Stimulated activated CD8-positive, alpha-beta memory T cell treated with anti-CD3 and anti-CD28 coated beads, Interleukin-15, amount 100 ng/mL, for 24 hours (primary cell): ENCODE results near the gene GLCCI1.
"Not testable (repeated sequence)": the region's sequence is repeated elsewhere in the genome, so short reads cannot be mapped to it uniquely, and the experiment has no call there.

Experiments used
- DNase-seq: peaks from one replicate; pipeline ENCODE4 v3.0.0-alpha.2; 2020; ENCODE audit warnings: low read depth

GLCCI1 gene

DNA sequence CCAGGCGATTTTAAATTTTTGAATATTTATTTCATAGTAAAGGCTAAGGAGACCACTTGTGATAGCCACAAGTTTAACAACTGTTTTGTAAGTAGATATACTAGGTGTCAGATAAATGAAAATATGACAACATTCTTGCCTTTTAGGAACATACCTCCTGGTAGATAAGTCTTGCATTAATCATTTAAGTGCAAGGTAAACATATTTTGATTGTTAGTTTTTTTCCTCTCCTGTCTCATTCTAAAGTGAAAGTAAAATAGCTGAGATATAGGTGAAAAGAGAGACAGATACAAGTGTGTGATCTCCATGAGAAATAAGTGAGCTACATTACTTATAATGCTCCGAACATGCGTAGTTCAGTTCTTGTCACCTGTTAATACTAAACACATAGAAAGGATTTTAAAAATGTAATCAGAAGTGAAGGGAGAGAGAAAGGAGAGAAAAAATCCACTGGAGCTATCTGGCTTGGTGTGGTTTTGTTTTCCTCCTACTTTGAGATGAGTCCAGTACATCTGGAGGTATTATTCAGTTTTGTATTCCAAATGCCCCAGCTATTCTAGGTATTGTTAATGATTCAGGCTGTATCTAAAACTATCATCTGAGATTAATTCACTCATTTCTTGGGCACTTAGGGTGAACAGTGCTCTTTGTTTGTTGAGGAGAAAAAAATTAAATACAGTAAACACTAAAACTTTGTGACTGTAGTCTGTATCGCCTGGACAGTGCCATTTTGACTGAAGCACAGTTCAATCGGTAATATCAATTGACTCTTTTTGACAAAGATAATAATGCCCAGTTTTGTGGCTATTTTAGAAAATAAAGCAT, 21.2 kb downstream of the GLCCI1 start:
- DNase-seq: no peak

DNA sequence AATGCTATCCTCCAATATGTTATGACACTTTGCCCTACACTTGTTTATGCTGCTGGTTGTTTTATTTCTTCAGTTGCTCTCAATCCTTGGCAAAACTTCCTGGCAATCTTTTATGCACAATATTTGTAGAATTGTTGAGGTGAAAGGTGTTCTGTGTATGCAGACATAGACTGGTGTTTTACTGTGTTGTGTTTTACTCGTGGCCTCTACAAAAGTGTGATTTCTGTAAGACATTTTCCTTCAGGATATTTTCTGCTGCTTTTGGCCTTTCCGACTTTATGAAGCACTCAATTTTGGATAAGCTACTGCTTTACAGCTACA, 21.8 kb downstream of the GLCCI1 start:
- no peak for DNase-seq

DNA sequence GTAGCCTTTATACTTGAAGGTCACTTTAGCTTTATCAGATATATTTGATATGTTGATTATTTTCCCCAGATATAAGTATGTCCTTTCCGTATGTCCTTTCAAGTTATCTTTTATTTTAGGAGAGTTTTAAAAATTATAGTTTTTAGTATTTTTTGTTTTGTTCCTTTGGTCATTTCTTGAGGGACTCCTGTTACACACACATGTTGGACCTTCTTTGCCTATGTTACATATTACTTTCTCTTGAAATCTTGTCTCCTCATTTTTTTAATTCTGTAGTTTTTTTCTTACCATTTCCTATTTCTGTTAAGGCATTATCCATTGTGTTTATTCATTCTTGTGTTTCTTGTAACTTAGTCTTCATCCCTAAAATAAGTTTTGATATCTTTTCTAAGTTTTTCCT, 23.9 kb downstream of the GLCCI1 start:
- no peak for DNase-seq

DNA sequence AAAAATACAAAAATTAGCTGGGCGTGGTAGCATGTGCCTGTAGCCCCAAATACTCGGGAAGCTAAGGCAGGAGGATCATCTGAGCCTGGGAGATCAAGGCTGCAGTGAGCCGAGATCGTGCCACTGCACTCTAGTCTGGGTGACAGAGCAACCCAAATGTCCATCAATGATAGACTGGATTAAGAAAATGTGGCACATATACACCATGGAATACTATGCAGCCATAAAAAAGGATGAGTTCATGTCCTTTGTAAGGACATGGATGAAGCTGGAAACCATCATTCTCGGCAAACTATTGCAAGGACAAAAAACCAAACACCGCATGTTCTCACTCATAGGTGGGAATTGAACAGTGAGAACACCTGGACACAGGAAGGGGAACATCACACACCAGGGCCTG, 26.8 kb downstream of the GLCCI1 start:
- not testable (repeated sequence) for DNase-seq

DNA sequence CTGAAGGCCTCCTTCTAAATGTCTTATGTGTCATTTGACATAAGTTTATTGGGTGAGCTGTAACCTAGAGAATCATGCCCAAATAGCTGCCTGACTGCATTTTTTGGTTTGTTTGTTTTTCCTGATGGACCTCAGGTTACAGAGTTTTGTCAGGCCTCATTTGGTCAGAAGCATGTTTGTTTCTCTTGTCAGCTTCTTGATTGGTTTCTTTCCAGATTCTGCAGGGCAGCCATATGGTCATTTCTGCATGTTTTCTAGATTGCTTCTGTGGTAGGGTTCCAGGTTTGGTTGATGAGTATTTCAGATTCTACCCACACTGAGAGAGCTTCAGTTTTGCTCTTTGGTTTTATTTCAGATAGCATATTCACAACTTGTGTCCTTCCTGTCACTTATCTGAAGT, 28.0 kb downstream of the GLCCI1 start:
- no peak for DNase-seq

DNA sequence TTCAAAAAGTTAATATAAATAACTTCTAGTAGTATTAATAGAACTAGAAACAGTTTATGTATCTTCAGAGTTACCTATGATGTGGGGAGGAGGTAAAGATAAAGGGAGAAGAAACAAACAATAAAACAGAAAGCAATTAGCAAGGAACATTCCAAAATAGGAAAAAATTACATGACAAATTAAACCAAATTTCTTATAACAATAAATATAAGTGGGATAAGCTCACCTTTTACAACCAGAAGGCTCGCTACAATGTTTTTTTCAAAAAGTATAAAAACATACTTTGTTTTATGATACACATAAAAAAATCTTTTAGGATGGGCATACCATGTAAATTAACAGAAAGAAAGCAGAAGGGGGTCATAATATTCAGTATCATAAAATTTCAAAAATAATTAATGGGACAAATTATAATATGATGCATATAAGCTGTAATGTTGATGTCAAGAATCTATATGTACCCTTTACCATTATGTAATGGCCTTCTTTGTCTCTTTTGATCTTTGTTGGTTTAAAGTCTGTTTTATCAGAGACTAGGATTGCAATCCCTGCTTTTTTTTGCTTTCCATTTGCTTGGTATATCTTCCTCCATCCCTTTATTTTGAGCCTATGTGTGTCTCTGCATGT, 31.8 kb downstream of the GLCCI1 start:
- DNase-seq: no peak

DNA sequence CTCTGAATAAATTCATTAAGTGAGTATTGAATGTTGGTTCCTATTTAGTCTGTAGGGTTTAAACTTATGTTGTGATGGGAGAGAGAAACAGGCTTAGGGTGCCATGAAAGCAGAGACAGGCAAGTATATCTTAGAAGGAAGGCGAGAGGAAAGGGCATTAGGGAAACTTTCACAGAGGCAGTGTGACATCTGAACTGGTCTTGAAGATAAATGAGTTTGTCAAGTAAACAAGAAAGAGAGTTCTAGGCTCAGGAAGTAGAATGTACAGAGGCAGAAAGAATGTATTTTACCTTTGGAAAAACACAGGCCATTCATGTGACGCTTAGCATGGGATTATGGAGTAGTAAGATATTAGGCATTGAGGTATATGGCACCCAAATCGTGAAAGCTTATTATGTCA, 34.5 kb downstream of the GLCCI1 start:
- no peak for DNase-seq

DNA sequence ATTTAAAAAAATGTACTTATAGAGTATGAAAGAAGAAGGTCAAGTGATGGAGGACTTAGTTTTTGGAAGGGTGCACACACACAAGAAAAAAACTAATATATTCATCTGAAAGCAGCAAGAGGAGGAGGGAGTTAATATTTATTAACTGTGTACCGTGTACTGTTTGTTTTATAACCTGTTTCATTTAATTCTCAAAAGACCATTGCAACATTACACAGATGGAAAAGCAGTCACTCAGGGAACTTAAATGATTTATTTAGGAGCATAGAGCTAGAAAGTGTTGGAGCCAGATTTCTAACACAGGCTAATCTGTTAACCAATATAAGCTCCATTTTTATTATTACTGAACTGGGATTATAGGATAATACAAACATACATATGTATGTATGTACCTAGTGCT, 36.7 kb downstream of the GLCCI1 start:
- DNase-seq: no peak

DNA sequence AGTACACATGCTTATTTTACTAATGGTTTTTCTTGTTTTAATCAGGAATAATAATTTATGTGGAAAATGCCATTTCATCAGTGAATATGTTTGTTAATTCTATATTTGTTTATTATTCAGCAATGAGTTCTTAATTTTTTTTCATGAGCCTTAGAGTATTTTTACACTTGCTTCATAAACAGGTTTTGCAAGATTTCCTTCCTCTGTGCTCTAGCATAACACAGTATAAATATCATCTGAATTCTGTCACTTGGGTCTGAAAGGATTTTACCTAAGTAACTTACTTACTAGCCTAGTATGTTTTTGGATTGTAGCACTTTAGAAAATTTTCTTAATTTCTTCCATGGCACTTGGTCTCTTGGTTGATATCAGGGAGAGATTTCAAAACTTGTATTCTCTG, 45.8 kb downstream of the GLCCI1 start:
- DNase-seq: no peak

DNA sequence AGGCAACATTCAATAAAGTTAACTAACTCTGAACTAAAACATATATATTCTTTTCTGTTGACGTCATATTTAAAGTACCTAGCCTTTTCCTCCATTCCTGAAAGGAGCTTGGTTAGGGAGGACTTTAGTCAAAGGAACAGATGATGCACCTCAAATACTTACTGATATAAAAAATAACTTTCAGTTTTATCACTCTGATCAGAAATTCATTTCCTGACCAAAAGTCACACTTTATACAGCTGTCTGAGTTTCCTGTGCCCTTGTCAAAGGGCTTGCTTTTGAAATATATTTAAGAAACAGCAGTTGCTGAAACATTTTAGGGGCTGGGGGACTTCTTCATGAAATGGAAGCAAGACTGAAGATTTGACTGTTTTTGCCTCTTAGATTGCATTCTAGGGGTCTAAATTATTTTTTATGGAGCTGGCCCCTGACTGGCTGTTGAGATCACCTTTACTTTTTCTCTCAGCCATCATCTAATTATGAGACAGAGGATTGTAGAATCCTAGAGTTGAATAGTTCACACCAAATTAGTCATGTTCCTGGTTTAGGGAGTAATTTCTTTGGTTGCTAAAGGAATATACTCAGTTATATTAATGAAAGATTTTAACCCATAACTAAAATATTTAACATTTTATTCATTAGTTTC, 46.6 kb downstream of the GLCCI1 start:
- DNase-seq: no peak

DNA sequence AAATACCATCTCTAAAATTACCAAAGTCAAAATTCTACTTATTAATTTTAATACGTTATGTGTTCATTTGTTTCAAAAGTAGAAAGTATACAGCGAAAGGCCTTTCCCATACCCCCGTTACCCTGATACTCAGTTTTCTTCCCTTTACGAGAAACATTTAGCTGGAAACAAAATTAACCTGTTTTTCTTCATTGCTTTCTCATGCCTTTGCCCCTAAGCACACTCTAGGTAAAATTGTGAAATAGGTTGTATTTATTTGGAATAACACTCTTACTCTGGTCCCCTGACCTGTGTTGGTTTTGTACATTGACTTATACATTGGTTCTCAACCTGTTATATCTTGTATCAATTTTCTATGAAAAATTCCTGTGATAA, 47.1 kb downstream of the GLCCI1 start:
- no peak for DNase-seq

DNA sequence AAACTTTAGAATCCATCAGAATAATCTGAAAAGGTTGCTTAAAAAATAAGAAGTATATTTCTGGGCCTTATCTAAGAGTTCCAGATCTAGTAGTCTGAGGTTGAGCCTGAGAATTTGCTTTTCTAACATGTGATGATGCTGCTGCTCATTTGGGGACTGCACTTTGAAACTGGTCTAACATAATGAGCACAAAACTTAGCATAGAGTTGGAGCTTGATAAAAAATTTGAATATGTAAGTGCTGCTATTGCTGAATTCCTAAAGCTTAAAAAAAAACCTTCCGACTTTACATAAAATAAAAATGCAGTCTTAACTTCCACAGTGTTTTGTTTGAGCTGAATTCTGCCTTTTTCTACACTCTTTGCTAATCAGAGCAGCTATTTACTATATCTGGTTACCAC, 48.8 kb downstream of the GLCCI1 start:
- DNase-seq: no peak

DNA sequence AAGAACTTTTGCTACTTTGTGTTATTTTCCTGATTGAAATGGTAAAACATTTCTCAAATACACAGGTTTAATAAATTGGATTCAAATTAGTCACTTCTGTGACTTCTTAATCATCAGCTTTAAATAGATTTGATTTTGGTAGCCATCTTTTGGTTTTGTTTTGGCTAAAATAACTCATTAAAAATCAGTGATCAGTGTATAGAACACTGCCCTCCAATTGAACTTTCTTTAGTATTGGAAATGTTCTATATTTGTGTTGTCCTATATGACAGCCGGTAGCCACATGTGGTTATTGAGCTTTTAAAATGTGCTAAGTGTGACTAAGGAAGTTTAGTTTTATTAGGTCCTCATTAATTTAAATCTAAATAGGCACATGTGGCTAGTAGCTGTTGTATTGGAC, 50.4 kb downstream of the GLCCI1 start:
- no peak for DNase-seq

DNA sequence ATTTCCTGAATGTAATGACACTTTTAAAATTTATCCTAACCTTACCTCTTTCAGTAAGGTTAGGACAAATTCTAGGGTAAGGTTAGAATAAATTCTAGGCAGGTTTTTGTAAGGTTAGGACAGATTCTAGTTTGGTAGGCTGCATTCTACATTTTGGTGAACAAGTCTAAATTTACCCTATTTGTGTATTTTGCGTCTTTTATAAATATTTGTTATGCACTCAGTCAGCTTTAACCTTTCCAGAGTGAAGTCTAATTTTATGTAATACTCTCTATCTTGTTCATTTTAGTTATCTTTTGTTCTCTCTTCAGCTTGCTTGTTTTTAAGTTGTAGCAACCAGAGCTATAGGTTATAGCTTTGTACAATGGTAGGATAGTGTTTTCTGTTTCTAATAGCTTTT, 54.0 kb downstream of the GLCCI1 start:
- DNase-seq: no peak

DNA sequence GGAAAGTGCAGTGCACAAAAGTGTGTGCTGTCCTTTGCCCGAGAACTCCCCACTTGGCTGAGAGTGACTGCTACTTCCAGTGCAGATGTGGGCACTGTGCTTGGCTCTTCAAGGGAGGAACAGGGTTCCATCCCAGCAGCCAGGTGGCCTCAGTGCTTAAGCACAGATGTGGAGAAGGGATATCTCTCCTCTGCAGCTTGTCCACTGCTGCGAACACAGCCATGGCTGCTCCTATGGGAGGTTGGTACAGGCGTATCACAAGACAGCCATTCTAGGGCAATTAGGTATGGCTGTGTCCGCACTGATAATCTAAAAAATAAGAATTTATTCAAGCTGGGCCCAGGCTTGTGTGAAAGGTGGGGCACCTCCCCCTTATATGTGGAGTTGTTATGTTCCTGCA, 66.6 kb downstream of the GLCCI1 start:
- DNase-seq: no peak

DNA sequence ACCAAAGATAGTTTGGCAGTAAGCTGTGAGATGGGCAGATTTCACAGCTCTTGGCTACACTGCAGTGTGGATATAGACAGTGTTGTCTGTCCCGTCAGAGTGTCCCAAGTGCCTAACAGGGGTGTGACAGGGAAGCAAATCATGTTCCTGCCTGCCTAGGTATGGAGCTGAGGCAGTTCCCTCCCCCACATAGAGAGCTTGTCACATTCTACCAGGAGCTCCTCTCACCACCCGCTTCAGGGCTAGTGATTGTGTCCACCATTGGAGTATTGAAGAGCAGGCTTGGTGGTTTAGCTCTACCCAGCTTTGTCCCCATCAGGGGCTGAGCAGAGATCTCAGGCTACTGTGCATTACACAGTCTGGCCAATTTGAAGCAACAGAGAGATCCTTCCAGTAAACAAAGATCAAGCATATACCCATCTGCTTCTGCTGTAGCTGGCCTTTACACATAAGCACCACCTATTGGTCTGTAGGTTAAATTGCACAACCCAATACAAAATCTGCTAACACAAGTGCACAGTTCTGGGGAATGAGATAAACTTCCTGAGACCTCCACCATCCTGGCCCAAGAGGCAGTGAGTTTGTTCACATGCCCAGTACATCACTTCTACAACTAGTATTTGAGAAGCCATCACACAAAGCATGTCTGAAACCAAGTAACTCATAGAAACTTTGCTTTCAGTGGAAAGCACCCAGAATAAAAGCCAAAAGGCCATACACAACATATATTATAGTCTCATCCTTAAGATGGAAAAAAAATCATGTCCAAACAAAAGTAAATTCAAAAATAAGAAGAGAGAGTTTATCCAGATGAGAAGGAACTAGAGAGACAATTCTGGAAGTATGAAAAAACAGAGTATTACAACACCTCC, 67.3 kb downstream of the GLCCI1 start:
- no peak for DNase-seq

DNA sequence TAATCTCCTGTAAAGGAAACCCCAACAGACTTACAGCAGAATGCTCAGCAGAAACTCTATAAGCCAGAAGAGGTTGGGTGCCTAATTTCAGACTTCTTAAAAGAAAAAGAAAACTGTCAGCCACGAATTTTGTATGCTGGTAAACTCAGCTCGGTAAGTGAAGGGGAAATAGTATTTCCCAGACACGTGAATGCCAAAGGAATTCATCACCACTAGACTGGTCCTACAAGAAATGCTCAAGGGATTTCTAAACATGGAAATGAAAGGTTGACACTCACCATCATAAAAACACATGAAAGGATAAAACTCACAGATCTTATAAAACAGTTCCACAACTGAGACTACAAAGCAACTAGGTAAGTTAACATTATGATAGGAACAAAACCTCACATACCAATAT, 68.6 kb downstream of the GLCCI1 start:
- DNase-seq: no peak

DNA sequence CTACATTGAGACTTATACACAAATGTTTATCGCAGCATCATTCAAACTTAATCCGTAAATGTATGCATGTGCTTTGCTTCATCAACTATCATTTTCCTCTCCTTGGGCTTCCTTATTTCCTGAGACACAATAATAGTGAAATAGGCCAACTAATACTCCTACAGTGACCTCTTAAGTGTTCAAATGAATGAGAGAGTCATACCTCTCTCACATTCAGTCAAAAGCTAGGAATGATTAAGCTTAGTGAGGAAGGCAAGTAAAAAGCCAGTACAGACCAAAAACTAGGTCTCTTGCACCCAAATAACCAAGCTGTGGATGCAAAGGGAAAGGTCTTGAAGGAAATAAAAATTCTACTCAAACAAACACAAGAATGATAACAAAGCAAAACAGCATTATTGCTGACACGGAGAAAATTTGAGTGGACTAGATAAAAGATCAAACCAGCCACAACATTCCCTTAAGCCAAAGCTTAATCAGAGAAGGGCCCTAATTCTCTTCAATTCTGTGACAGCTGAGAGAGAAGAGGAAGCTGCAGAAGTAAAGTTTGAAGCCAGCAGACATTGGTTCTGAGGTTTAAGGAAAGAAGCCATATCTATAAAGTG, 72.3 kb downstream of the GLCCI1 start:
- DNase-seq: no peak

DNA sequence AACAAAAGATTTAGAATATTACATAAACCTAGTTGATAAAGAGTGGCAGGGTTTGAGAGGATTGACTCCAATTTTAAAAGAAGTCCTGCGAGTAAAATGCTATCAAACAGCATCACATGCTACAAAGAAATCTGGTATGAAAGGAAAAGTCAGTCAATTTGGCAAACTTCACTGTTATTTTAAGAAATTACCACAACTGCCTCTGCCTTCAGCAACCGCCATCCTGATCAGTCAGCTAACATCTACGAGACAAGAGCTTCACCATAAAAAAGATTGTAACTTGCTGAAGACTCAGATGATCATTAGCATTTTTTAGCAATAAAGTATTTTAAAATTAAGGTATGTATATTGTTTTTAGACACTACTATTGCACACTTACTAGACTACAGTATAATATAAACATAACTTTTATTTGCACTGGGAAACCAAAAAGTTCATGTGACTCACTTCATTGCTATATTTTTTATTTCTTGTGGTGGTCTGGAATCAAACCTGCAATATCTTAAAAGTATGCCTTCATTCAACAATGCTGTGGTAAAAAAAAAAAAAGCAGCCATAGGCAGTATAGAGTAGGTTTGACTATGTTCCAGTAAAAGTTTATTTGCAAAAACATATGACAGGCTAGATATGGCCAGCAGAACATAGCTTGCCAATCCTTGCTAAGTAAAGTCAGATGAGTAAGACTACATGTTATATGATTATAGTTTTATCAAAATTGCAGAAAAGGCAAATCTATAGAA, 74.4 kb downstream of the GLCCI1 start:
- DNase-seq: no peak

DNA sequence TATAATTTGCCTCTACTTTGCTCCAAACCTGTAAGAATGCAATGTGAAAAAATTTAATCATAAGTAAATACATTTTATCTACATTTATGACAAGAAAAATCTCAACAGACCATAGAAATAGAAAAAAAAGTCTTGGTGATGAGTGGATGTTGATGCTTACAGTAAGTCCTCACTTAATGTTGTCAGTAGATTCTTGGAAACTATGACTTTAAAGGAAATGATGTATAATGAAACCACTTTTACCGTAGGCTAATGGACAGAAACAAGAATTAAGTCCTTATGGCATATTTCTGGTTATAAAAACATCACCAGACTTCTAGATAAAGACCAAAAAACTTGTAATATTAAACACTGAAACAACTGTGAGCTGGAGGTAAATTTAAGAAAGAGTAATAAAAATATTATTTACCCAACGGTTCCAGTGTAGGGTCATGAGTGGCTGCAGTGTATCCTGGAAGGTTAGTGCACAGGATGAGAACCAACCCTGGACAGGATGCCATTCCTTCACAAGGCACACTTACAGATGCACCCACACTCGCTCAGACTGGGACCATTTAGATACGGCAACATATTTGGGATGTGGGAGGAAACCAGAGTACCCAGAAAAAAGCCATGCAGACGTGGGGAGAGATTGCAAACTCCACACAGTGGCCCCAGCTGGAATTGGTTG, 76.3 kb downstream of the GLCCI1 start:
- DNase-seq: no peak

DNA sequence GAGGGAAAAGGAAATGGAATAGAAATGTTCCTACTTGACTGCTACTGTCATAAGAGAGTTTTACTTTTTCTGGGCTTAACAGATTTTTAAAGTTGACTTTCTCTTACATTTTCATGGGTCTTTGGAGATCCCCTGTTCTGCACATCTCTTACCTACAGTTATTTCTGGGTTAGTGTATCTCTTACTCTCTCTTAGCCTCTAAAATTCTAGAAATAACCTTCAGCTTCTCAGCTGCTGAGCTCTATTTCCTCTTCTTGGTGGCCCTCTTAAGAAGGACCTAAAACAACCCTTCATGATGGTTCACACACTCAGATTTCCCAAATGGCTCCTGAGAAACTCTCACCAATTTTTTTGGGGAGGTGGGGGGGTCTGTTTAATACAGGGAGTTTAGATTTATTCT, 79.5 kb downstream of the GLCCI1 start:
- not testable (repeated sequence) for DNase-seq
